ACC112 (cell line): ENCODE data around the gene SEPTIN3.

Source experiments
- H2AFZ ChIP-seq: fragments of 200-600 bp; sonication (generic); one replicate; pipeline ENCODE4 v1.6.0; 2017; ENCODE audit warnings: antibody characterized with exemption, low read length; ENCODE audit not compliant: unreplicated experiment
- H3K27ac ChIP-seq: fragments of 200-600 bp; sonication (generic); 2 replicates; pipeline ENCODE4 v1.5.1; 2014; ENCODE audit warnings: low read depth, mild to moderate bottlenecking, antibody characterized with exemption, low read length, moderate library complexity
- H3K27me3 ChIP-seq: fragments of 200-600 bp; sonication (generic); 2 replicates; pipeline ENCODE4 v1.6.1; 2014; ENCODE audit warnings: mild to moderate bottlenecking, antibody characterized with exemption, low read length, moderate library complexity, mixed read lengths; ENCODE audit not compliant: insufficient read depth
- H3K36me3 ChIP-seq: fragments of 200-600 bp; sonication (generic); 2 replicates; pipeline ENCODE4 v1.6.1; 2016; ENCODE audit warnings: mild to moderate bottlenecking, antibody characterized with exemption, low read length, moderate library complexity, mixed read lengths; ENCODE audit not compliant: insufficient read depth
- H3K4me1 ChIP-seq: fragments of 200-600 bp; sonication (generic); one replicate; pipeline ENCODE4 v1.6.1; 2016; ENCODE audit warnings: low read length, mixed read lengths; ENCODE audit not compliant: insufficient read depth, unreplicated experiment, control insufficient read depth
- H3K4me3 ChIP-seq: fragments of 200-600 bp; sonication (generic); 2 replicates; pipeline ENCODE4 v1.5.1; 2014; ENCODE audit warnings: mild to moderate bottlenecking, low read depth, low read length
- H3K79me2 ChIP-seq: fragments of 200-600 bp; sonication (generic); one replicate; pipeline ENCODE4 v1.6.0; 2016; ENCODE audit warnings: low read length; ENCODE audit not compliant: control insufficient read depth, unreplicated experiment, insufficient read depth

The SEPTIN3 gene

DNA sequence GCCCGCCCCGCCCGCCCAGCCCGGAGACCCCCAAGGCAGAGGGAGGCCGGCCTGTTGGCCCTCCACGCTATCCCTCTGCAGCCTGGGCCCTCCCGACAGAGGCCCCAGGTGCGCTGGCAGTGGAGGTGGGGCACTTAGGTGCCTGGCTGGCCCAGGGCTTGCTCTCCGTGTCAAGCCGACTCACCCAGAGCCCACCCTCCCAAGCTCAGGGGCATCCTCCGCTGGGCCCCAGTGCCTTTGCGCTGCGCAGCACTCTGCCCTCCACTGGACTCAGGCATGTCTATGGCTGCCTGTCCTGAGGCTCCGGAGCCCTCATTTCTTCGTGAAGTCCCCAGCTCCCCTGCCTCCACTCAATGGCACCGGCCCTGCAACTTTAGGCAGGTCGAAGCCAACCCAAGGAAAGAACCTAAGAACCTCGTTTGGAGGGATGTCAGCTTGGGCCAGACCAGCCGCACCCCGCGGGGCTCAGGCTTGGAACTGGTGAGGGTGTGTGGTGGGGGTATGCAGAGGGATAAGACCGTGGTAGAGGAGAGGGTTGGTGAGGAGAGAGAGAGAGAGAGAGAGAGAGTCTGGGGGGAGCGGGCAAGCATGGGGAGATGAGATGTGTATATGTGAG is 11.2 kb upstream of the SEPTIN3 start:
- Histone ChIP-seq H3K36me3 (no peaks in the 10 kb centered on the region), H3K4me3 (no peak overlapping the region), H3K4me1 (no peaks in the 10 kb centered on the region), H3K79me2 (no peaks in the 10 kb centered on the region), H2AFZ (no peak overlapping the region), H3K27me3 (no peaks in the 10 kb centered on the region), H3K27ac (no peak overlapping the region)

DNA sequence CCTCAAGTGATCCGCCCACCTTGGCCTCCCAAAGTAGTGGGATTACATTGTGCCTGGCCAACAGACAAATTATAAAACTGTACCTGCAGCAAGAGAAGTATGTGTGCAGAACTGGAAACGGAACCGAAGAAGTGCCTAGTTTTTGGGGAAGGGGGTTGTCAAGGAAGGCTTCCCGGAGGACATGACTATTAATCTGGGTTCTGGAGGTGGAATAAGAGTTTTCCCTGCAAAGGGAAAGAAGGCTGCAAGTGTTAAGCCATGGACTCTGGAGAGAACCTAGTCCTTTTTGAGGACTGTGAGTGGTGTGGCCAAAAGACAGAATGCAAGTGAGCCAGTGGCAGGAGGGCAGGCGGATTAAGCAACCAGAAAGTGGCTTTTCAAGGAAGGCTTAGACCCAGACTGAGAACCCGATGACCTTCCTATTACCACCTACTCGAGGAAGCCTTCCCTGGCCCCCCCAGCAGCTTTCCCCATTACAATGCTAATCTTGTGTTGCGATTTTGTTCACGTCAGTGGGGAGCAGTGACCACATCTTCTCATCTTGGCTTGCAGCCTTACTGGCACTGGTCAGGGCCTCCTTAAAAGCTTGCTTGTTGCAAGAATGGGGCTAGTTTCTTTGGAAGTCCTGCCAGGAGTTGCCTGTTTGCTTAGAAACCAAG is 5.7 kb upstream of the SEPTIN3 start:
- no peak overlapping the region for H3K27ac ChIP-seq
- no peak overlapping the region for H2AFZ ChIP-seq
- H3K4me3 ChIP-seq: no peak overlapping the region
- H3K4me1 ChIP-seq: no peaks in the 10 kb centered on the region
- no peaks in the 10 kb centered on the region for H3K27me3 ChIP-seq
- H3K36me3 ChIP-seq: no peaks in the 10 kb centered on the region
- H3K79me2 ChIP-seq: no peaks in the 10 kb centered on the region

DNA sequence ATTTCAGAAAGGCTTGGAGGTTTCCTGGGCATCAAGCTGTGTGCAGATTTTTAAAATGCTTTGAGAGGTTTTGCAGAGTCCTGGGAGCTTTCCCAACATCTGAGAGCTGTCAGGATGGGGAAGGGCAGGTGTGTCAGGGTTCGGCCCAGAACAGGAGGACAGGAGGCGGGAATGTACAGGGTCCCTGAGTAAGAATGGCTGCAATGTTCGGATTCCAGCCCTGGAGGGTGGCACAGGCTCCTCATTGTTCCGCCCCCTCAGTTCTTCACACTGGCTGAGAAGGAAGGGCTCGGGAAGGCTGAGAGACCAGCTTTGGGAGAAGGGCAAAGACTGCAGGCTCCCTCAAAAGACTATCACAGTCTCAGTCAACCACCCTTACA is 5.1 kb upstream of the SEPTIN3 start:
- Histone ChIP-seq H3K27me3 (no peaks in the 10 kb centered on the region), H3K4me3 (no peak overlapping the region), H3K27ac (no peak overlapping the region), H2AFZ (no peak overlapping the region), H3K79me2 (no peaks in the 10 kb centered on the region), H3K4me1 (no peaks in the 10 kb centered on the region), H3K36me3 (no peaks in the 10 kb centered on the region)

DNA sequence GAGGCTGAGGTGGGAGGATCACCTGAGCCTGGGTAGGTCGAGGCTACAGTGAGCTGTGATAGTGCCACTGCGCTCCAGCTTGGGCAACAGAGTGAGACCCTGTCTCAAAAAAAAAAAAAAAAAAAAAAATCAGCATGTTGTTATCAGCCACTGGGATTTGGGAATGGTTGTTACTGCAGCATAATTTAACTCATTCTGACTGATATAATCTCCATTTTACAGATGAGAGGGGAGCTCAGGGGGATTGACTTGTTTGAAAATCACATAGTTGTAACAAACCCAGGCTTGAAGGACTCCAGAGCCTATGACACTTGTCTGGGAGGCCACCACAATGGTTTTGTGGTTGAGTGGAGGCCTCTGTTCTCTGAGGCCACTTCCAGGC is 3.0 kb upstream of the SEPTIN3 start:
- Histone ChIP-seq H3K36me3 (no peaks in the 10 kb centered on the region), H3K27me3 (no peaks in the 10 kb centered on the region), H3K4me3 (no peak overlapping the region), H3K79me2 (no peaks in the 10 kb centered on the region), H2AFZ (no peak overlapping the region), H3K4me1 (no peaks in the 10 kb centered on the region), H3K27ac (0 out of 2 replicates have a peak overlapping the region, but pooled peaks have one; percentile 9)

DNA sequence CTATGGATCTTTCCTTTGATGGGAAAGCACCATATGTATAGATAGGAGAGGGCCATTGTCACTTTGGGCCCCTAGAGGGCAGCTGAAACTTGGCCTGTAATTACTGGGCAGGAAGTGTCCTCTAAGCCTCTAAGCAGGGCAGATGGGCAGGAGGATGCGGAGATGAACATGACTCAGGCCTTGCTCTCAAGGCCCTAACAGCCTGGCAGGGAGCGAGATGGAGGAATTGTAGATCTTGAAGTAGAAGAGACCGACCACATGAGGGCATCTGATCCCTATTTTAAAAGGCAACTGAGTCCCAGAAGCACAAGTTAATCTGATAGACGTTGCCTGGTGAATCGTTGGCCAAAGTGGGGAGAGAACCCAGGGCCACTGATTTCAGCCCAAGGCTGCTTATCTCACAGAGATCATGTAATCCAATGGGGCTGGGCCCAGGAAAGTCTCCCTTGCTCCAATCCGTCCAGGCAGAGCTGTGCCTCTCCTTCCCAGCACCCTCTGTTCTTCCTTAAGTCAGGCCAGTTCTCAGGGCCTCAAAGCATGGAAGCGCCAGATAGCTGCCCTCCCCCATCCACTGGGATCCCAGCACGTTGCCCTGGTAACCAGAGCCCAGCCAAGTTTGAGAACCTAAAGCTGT is 2.5 kb upstream of the SEPTIN3 start:
- Histone ChIP-seq H2AFZ (no peak overlapping the region), H3K79me2 (no peaks in the 10 kb centered on the region), H3K27ac (peak overlapping the region; percentile 9; the same call in 1 of the 2 replicates), H3K4me3 (no peak overlapping the region), H3K27me3 (no peaks in the 10 kb centered on the region), H3K4me1 (no peaks in the 10 kb centered on the region), H3K36me3 (no peaks in the 10 kb centered on the region)

DNA sequence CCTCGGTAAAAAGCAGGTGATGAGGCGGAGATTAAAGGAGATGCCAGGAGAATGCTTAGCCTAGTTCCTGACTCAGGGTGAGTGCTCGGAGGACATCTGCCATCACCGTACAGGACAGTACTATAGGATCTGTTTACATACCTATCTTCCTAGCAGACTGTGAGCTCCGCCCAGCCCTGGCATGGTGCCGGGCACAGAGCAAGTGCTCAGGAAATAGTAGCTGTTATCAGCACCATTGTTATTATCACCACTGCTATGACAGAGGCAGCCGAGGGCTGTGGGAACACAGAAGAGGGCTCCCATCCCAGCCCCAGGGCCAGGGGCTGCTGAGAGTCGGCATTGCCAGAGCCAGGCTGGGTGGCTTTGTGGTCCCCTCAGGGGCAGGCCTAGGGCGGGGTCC is 642 bp upstream of the SEPTIN3 start:
- Histone ChIP-seq H3K27ac (no peak overlapping the region), H3K4me3 (no peak overlapping the region), H3K27me3 (0 out of 2 replicates have a peak, but pooled peaks cover 5% of the 10 kb centered on the region), H3K79me2 (no peaks in the 10 kb centered on the region), H3K36me3 (no peaks in the 10 kb centered on the region), H3K4me1 (no peaks in the 10 kb centered on the region), H2AFZ (no peak overlapping the region)

DNA sequence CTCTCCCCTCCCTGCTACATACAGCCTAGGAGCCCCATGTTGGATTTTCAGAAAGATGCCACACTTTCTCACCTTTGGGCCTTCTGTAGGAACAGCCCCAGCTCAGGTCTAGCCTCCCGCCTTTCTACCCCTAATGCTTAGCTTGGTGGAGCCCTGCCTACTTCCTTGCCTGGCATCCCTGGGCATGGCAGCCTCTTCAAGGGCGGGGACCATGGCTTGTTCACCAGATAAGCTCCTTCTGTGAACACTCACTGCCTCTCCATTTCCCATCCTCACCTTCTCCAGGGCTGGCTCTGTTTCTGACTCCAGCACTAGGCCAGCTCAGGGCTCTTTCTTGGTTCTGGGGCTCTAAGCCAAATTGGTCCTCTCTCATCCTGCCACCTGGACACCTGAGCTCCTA is 1.4 kb downstream of the SEPTIN3 start:
- no peaks in the 10 kb centered on the region for H3K4me1 ChIP-seq
- peaks cover 13% of the 10 kb centered on the region for H3K27me3 ChIP-seq
- H3K36me3 ChIP-seq: no peaks in the 10 kb centered on the region
- no peak overlapping the region for H3K27ac ChIP-seq
- no peak overlapping the region for H3K4me3 ChIP-seq
- H3K79me2 ChIP-seq: no peaks in the 10 kb centered on the region
- no peak overlapping the region for H2AFZ ChIP-seq

DNA sequence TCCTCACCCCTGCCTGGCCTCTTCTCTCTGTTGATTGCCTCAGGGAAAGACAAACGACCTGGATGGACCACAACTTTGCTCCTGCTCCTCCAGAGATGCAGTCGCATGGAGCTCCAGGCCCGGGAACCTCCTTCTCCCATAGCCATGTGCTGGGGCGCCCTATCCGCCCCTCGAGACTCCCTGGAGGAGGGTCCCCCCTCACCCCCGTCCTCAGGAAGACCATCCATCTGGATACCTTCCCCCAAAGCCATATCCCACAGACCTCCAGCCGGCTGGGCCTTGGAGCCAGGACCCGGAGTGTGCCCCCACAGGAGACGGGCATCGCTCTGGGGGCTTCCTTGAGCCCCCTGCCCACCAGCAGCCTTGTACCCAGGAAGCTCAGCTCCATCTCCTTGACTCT is 2.2 kb downstream of the SEPTIN3 start:
- Histone ChIP-seq H3K27me3 (peaks cover 21% of the 10 kb centered on the region), H3K79me2 (no peaks in the 10 kb centered on the region), H3K36me3 (no peaks in the 10 kb centered on the region), H2AFZ (no peak overlapping the region), H3K4me1 (no peaks in the 10 kb centered on the region), H3K4me3 (no peak overlapping the region), H3K27ac (no peak overlapping the region)

DNA sequence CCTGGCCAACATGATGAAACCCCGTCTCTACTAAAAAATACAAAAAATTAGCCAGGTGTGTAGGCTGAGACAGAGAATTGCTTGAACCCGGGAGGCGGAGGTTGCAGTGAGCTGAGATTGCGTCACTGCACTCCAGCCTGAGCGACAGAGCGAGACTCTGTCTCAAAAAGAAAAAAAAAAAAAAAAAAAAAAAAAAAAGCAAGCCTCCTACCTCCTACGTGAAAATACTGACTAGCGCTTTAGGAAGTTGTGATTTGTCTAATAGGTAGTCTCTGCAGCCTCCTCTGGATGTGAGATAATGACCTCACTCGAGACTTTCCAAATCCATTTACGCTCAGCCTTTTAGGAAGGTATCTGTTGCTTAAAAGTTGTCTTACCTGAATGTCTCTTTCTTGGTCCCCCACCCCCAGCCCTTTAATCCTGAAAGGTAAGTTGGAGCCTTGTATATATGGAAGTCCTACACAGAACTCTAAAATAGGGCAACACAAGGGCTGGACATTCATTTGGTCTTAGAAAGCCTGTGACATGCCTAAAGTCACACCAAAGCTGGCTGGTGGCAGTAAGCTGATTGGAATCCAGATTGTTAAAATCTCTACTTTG is 5.5 kb downstream of the SEPTIN3 start:
- Histone ChIP-seq H3K79me2 (no peaks in the 10 kb centered on the region), H3K27me3 (peaks cover 38% of the 10 kb centered on the region), H3K4me1 (no peaks in the 10 kb centered on the region), H2AFZ (no peak overlapping the region), H3K36me3 (no peaks in the 10 kb centered on the region), H3K27ac (no peak overlapping the region), H3K4me3 (no peak overlapping the region)

DNA sequence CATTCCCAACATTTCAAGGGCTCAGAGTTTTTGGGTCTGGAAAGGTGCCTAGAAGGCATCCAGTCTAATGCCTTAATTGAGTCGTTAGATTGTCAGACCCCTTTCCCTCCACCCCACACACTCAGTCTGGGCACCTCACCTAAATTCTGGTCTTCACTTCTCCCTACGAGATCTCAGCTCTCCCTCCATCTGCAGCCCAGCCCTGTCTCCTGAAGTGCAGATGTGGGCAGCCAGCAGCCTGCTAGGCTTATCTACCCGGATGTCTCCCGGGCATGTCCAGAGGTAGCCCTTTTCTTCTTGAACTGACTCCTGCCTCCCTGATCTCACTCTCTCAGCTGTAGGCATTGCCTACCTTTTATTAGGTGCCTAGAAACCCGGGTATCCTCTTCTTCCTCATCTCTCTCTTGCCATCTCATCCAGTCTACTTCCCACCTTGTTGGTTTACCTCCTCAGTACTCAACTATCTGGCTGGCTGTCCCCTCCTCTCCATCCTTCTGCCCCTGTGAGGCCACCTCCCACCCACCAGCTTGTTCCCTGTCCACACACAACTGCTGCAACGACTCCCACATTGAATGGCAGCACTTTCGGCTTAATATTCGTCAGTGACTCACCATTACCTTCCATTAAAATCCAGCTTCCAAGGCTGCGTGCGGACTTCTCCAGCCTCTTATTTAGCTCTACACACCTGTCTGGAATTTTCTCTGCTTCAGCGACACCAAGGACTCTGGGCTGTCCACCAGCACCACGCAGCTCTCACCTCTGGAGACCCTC is 6.2 kb downstream of the SEPTIN3 start:
- H2AFZ ChIP-seq: no peak overlapping the region
- H3K27me3 ChIP-seq: peaks cover 38% of the 10 kb centered on the region
- H3K79me2 ChIP-seq: no peaks in the 10 kb centered on the region
- no peaks in the 10 kb centered on the region for H3K36me3 ChIP-seq
- H3K4me1 ChIP-seq: no peaks in the 10 kb centered on the region
- no peak overlapping the region for H3K27ac ChIP-seq
- H3K4me3 ChIP-seq: no peak overlapping the region
